ENCODE results near the gene ZFHX3. TPM values are rescaled to one million over a fixed set of nuclear protein-coding genes. Genes with fewer than 3 reads are reported as not detected.

ZFHX3 gene
- total and polyA plus RNA-seq, 2 experiments from 2014 or later: 6.7 to 12.2 TPM

DNA sequence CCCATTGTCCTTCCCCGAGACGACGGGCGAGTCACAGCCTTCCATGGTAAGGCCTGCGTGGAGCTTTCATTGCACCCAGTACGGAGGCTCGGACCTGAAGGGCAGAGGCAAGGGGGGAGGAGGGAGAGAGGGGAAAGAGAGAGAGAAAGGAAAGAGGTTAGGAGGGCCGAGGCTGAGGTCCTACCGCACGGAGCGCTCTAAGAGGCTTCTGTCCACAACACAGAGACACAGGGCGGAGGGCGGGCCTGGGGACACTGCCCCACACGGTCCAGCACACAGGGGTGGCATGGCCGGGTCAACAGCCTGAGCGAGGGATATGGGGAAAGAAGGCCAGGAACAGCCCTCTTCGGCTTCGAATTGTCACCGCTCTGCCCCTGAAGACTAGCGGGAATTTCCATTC, 87.8 kb downstream of the ZFHX3 start:
- no peaks in the 10 kb centered on the region for H3K27me3 ChIP-seq
- peaks cover 7% of the 10 kb centered on the region for H3K36me3 ChIP-seq
- H3K27ac ChIP-seq: no peak overlapping the region
- DNase-seq (ENCODE audit: low read depth in 1 of 2, low spot score in 1 of 2): no peak
- H3K4me3 ChIP-seq: no peak overlapping the region
- H3K4me1 ChIP-seq (ENCODE audit: low read depth): no peaks in the 10 kb centered on the region
- TF ChIP-seq, protein P1, sequence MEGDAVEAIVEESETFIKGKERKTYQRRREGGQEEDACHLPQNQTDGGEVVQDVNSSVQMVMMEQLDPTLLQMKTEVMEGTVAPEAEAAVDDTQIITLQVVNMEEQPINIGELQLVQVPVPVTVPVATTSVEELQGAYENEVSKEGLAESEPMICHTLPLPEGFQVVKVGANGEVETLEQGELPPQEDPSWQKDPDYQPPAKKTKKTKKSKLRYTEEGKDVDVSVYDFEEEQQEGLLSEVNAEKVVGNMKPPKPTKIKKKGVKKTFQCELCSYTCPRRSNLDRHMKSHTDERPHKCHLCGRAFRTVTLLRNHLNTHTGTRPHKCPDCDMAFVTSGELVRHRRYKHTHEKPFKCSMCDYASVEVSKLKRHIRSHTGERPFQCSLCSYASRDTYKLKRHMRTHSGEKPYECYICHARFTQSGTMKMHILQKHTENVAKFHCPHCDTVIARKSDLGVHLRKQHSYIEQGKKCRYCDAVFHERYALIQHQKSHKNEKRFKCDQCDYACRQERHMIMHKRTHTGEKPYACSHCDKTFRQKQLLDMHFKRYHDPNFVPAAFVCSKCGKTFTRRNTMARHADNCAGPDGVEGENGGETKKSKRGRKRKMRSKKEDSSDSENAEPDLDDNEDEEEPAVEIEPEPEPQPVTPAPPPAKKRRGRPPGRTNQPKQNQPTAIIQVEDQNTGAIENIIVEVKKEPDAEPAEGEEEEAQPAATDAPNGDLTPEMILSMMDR (IDR thresholded peaks at IDR 0.05; ENCODE audit: low read depth, low read length): no peak
- H3K9me3 ChIP-seq (ENCODE audit: low read depth): no peaks in the 10 kb centered on the region

DNA sequence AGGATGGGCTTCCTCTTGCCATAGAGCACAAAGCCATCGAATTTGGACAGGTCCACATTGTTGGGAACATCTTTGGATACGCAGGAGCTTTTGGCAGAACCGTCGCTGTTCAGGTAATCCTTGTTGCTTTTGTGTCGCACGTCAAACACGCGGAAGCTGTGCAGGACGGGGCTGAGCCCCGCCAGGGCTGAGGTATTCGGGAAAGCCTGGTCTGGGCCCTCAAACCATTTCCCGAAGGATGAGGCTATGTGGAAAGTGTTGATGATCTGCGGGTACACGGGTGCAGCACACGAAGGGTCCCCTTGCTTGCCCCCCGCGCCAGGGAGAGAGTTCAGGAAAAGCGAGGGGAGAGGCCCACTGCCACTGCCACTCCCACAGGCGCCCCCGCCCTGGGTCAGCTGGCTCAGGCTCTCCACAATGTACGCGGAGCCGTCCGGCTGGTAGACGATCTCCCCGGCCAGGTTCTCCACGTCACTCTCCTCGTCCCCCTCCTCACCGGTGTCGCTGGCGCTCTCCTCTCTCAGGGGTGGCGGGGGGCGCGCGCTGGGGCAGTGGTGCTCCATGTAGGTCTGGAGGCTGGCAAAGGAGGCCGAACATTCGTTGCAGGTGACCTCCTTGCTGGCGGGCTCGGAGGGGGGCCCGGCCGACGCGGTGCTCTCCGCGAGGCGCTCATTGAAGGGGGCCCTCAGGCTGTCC, 88.5 kb downstream of the ZFHX3 start:
- no peak overlapping the region for H3K4me3 ChIP-seq
- TF ChIP-seq, protein P1 (IDR thresholded peaks at IDR 0.05; ENCODE audit: low read depth, low read length): no peak
- no peak overlapping the region for H3K27ac ChIP-seq
- no peaks in the 10 kb centered on the region for H3K4me1 ChIP-seq (ENCODE audit: low read depth)
- no peaks in the 10 kb centered on the region for H3K27me3 ChIP-seq
- H3K9me3 ChIP-seq (ENCODE audit: low read depth): no peaks in the 10 kb centered on the region
- peaks cover 7% of the 10 kb centered on the region for H3K36me3 ChIP-seq
- no peak for DNase-seq (ENCODE audit: low read depth in 1 of 2, low spot score in 1 of 2)

DNA sequence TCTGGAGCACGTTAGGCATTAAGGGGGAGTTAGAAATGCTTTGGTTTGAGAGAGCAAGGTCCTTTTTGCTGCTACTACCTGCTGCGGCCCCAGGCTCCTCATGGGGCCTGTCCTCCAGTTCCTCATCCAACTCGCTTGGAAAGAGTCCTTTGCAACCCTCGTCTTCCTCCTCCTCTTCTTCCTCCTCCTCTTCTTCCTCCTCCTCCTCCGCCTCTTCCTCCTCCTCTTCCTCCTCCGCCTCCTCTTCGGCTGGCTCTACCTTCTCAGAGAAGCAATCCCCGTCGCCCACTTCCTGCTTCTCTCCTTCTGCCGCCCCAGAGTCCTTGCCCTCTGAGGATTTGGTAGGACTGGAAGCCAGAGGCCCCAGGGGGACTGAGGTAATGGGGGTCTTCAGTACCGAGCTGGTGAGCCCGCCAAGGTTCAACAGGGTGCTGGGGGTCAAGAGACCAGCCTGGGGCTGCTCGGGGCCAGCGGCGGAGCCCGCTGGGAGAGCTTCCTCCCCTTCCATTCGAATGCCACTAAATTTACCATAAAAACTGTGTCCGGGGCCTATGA, 89.3 kb downstream of the ZFHX3 start:
- H3K27ac ChIP-seq: no peak overlapping the region
- H3K27me3 ChIP-seq: no peaks in the 10 kb centered on the region
- TF ChIP-seq, protein P1 (IDR thresholded peaks at IDR 0.05; ENCODE audit: low read depth, low read length): no peak
- H3K36me3 ChIP-seq: peaks cover 7% of the 10 kb centered on the region
- no peak overlapping the region for H3K4me3 ChIP-seq
- H3K9me3 ChIP-seq (ENCODE audit: low read depth): no peaks in the 10 kb centered on the region
- H3K4me1 ChIP-seq (ENCODE audit: low read depth): no peaks in the 10 kb centered on the region
- no peak for DNase-seq (ENCODE audit: low read depth in 1 of 2, low spot score in 1 of 2)

DNA sequence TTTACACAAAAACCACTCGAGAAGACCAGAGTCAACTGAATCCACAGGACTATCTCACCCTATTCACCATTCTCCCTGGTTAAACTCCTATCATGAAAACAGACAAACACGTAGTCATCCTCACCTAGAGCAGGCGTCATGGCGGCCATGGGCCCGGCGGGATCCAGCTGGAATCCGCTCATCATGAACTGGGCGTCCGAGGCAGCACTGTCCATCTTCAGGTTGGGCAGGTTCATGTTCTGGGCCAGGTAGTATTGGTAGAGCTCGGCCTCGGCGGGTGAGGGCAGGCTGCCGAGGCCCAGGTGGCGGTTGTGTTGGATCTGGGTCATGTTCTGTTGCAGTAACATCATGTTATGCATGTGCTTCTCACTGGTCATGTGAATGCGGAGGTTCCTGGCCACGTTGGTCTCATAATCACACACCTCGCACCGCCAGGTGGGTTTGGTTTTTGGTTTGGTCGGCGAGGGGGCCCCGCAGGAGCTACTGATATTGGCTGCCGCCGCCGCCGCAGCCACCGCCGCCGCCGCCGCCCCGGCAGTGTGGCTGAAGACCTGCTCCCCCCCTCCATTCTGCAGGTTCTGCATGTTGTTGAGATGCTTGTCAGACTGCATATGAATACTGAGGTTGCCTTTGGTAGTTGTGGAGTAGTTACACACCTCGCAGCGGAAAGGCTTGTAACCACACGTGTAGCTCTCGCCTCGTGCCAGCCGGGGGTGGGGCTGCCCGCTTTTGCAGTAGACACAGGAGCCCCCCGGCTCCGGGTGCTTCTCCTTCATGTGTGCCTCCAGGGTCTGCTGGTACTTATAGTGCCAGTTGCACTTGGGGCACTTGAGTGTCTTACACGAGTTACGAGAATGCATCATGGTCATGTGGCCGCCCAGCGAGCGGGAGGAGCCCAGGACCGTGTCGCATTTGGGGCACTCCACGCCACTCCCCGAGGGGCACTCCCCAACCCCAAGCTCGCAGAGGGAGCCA, 90.3 kb downstream of the ZFHX3 start:
- Histone ChIP-seq H3K27me3 (no peaks in the 10 kb centered on the region), H3K27ac (no peak overlapping the region), H3K4me1 (ENCODE audit: low read depth) (peaks cover 7% of the 10 kb centered on the region), H3K36me3 (peaks cover 7% of the 10 kb centered on the region), H3K9me3 (ENCODE audit: low read depth) (no peaks in the 10 kb centered on the region), H3K4me3 (no peak overlapping the region)
- DNase-seq (ENCODE audit: low read depth in 1 of 2, low spot score in 1 of 2): no peak
- TF ChIP-seq, protein P1 (IDR thresholded peaks at IDR 0.05; ENCODE audit: low read depth, low read length): no peak

DNA sequence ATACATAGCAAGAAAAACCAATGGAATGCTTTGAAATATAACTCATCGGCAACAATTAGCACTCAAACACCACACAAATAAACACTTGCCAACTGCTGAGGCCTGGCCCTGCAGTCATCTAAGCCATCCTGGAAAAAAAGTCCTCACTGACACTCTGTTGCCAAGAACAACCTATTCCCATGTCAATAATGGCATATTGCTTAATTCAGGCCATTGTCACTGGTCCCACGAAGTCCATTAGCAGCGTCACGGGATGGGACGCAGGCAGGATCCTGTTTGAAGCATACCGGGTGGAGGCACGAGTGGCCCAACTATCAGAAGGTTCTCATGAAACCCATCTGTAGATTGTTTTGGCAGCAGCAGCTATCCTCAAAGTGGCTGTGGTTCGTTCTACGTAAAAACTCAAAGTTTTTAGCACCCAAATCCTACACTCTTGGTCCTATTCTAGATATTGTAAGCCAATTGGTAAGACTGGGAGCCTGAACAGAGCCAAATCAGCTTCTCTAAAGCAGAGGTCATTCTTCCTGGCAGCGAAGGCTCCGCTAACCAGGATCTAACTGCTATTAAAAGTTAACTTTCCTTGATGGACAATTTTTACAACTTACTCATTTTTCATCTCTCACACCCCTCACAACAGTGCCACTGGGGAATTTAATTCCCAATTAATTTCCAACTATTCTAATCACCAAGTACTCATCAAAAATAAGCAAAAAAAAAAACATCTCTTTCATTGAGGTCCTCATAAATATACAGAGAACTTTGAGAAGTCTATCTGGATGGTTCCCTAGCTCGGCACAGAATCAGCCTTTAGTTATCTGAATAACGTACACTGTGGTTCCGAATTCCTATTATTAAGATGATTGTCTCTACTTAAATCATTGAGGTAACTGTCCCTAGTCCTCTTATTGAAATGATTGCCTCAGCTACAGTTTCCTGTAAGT, 91.5 kb downstream of the ZFHX3 start:
- no peak overlapping the region for H3K4me3 ChIP-seq
- DNase-seq (ENCODE audit: low read depth in 1 of 2, low spot score in 1 of 2): no peak
- H3K9me3 ChIP-seq (ENCODE audit: low read depth): no peaks in the 10 kb centered on the region
- TF ChIP-seq, protein P1 (IDR thresholded peaks at IDR 0.05; ENCODE audit: low read depth, low read length): no peak
- no peak overlapping the region for H3K27ac ChIP-seq
- no peaks in the 10 kb centered on the region for H3K27me3 ChIP-seq
- H3K36me3 ChIP-seq: peaks cover 7% of the 10 kb centered on the region
- peaks cover 10% of the 10 kb centered on the region for H3K4me1 ChIP-seq (ENCODE audit: low read depth)

Data from cardiac muscle cell (in vitro differentiated cells and primary cell).